ENCODE results near the gene PROM1. TPM values are rescaled to one million over a fixed set of nuclear protein-coding genes. Genes with fewer than 3 reads are reported as not detected.

PROM1 gene
- polyA plus RNA-seq, 3 donors: 0.33 to 7.1 TPM; not detected in 1

DNA sequence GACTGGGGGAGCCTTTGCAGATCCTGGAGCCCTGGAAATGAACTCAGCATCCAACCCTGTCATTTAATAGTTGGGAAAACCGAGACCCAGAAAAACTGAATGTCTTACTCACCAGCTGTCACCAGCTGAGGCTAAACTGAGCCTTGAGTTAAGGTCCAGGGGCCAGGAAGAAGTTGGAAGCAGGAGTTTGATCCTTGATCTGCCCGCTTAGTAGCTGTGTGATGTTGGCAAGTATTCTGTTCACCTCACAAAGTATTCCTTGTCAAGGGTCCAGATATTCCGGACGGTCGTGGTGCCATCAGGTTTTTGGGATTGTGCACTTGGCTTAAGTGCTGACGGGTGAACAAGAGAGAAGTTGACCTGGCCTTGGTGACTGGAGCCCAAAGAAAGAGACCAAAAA is 30.7 kb upstream of the PROM1 start:
- H3K27ac ChIP-seq (ENCODE audit: low read depth, low read length): no peak overlapping the region
- 88 to 94% (median 89%) methylated on average over 6 of the region's 6 CpGs for WGBS, 3 donors

DNA sequence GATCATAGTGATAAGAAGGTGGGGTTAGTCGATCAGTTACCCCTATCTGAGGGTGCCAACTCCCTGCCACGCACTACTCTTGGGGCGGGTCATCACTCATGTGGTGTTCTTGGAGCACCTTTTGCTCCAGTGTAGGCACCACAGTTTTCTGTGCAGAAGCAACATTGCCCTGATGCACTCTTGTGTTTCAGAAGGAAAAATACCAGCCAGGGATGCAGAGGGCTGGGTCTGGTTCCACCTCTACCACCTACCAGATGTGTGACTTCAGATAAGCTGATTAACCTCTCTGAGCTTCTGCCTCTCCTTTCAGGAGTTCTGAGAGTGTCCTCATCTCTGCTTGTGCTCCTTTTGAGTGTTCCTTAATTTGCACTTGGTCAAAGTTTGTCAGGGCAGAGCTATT is 29.9 kb upstream of the PROM1 start:
- 76 to 91% (median 88%) methylated on average over 3 of the region's 3 CpGs for WGBS, 3 donors
- H3K27ac ChIP-seq (ENCODE audit: low read depth, low read length): no peak overlapping the region

DNA sequence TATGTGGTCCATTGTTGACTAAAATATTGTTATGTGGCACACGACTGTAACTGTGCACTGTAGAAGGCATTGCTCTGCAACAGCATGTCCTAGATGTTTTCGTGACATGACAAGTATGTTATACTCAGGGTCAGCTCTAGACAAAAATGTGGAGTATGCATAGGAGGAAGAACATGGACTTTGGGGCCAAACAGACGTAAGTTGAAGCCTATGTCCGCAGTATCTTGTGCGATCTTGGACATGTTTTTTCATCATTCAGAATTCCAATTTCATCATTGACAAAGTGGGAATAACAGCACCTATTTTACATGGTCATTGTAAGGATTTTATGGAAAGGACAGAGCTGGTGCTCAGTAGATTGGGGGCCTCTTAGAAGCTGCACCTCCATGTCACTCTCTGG is 27.7 kb upstream of the PROM1 start:
- H3K27ac ChIP-seq (ENCODE audit: low read depth, low read length): no peak overlapping the region
- 91 to 94% (median 94%) methylated on average over 5 of the region's 5 CpGs for WGBS, 3 donors

DNA sequence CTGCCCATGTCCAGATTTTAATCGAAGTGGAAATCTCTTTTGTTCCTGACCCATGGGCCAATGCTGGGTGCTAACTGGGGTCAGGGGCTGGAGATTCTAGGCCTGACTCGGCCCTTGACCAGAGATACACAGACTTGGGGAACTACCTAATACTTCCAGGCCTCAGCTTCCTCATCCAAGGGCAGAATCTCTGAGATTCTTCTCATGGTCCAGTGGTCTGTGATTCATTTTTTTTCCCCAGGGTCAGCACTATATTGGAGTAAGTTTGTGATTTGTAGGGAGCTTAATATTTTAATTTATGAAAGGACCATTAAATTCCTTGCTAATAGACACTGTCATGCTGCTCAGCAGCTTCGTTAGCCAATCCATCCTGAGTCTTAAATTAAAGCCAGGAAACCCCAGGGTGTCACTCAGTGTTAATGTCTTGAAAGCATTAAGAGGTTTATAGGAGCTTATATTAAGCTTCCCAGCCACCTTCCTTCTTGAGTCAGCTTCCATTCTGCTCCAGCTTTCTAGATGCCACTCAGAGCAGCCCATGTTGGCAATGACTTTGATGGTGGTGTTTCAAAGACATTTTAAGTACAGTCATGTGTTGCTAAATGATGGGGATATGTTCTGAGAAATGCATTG is 27.0 kb upstream of the PROM1 start:
- H3K27ac ChIP-seq (ENCODE audit: low read depth, low read length): no peak overlapping the region
- 69 to 83% (median 83%) methylated on average over 3 of the region's 3 CpGs for WGBS, 3 donors

DNA sequence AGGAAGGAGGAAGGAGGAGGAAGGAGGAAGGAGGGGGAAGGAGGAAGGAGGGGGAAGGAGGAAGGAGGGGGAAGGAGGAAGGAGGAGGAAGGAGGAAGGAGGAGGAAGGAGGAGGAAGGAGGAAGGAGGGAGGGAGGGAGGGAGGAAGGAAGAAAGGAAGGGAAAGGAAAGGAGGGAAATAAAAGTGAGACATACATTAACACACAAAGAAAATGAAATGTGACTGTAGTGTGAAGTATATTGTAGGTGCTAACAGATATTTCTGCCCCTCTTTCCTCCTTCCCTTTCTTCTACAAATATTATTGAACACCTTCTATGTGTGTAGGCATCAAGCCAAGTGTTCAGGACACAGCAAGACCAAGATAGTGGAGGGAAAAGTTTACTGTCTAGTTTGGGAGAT is 26.4 kb upstream of the PROM1 start:
- H3K27ac ChIP-seq (ENCODE audit: low read depth, low read length): no peak overlapping the region

DNA sequence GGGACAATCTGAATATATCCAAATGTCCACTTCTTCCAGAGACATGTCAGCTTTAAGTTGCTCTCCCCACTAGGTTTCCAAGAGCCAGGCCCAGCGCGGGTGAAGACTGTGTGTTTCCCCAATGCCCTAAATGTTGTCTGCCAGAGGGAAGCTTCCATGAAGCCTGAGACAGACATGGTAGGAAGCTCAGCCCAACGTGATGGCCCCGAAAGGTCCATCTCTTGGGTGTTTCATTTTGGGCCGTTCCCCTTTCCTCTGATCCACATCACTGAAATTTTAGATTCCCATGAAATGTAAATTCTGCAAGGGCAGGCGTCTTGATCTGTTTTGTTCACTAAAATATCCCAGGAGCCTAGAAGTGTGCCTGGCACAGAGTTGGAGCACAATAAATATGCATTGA is 25.4 kb upstream of the PROM1 start:
- no peak overlapping the region for H3K27ac ChIP-seq (ENCODE audit: low read depth, low read length)
- 91 to 96% (median 95%) methylated on average over 6 of the region's 6 CpGs for WGBS, 3 donors

DNA sequence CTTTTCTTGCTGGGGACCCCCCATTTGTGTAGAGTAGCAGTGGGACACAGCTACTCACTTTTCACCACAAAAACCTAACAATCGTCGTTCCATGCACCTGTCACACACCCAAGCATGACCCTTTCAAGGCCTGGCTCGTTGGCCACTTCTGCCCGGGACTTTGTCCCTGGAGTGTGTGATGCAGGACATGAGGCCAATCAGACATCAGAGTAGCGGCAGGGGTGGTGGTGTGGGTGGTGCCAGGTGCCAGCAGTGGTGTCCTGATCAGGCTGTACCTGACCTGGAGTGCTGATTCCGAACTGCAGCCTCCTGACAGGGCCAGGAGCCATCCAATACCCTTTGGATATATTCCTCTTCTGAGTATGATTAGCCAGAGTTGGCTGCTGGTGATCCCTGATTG is 23.1 kb upstream of the PROM1 start:
- WGBS, 3 donors: 82 to 88% (median 84%) methylated on average over 6 of the region's 6 CpGs
- no peak overlapping the region for H3K27ac ChIP-seq (ENCODE audit: low read depth, low read length)

DNA sequence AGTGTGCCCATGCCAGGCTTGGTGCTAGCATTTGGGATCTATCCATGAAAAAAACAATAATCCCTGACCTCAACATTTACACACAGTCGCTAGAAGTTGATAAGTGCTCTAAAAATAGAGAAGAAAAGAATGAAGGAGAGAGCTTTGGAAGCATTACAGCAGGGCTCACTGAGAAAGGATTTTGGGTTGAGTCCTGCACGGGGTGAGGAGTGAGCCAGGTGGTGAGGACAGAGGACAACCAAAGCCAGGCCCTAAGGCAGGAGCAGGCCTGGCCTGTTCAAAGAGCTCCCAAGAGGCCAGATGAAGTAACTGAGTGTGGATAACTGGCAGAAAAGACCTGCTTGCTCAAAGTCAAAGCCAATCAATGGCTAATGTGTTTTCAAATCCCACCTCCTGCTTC is 20.7 kb upstream of the PROM1 start:
- 39 to 83% (median 78%) methylated on average over 2 of the region's 2 CpGs for WGBS, 3 donors
- H3K27ac ChIP-seq (ENCODE audit: low read depth, low read length): no peak overlapping the region

DNA sequence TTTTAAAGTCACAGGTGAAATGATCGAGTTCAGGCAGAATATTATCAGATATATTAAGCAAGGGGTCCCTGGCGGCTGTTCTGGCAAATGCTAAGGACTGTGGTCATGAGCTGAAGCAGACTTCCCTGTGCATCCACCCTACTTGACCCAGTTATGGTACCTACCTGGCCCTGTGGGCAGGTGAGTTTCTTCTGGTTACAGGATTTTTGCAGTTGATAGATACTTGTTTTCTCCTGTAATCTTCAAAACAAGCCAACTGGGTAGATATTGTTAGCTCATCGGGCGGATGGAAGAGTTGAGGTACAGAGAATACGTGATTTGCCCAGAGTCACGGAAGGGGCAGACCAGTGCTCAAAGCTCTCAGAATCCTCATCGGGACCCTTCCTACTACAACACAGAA is 18.5 kb upstream of the PROM1 start:
- H3K27ac ChIP-seq (ENCODE audit: low read depth, low read length): no peak overlapping the region
- 92 to 94% (median 93%) methylated on average over 7 of the region's 7 CpGs for WGBS, 3 donors

DNA sequence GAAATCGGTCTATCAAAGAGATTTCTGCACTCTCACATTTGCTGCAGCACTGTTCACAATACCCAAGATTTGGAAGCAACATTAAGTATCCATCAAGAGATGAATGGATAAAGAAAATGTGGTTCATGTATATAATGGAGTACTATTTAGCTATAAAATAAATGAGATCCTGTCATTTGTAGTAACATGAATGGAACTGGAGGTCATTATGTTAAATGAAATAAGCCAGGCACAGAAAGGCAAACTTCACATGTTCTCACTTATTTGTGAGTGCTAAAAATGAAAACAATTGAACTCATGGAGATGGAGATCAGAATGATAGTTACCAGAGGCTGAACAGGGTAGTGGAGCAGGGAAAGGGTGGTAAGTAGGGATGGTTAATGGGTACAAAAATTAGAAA is 17.0 kb upstream of the PROM1 start:
- no peak overlapping the region for H3K27ac ChIP-seq (ENCODE audit: low read depth, low read length)
- WGBS, 3 donors: 72 to 91% (median 84%) methylated on average over 1 of the region's 1 CpG

DNA sequence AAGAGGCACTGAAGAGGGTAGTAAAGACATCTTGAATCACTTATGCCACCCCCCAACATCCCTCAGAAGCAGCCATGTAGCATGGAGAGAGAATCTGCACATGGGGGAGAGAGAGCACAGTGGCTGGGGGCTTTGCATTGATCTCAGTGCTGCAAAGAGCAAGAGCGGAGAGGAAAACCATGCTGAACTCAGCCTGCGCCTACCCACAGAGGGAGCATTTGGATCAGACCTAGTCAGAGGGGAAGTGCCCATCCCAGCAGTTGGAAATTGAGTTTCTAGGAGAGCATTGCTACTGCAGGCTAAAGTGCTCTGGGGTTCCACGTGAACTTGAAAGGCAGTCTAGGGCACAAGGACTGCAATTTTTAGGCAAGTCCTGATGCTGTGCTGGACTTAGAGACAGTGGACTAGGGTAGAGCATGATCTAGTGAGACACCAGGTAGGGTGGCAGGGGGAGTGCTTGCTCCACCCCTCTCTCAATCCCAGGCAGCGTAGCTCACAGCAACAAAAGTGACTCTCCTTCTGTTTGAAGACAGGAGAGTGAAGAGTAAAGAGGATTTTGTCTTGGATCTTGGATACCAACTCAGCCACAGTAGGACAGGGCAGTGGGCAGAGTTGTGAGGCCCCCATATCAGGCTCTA is 9.0 kb upstream of the PROM1 start:
- no peak overlapping the region for H3K27ac ChIP-seq (ENCODE audit: low read depth, low read length)
- WGBS, 3 donors: 86 to 95% (median 94%) methylated on average over 4 of the region's 4 CpGs

DNA sequence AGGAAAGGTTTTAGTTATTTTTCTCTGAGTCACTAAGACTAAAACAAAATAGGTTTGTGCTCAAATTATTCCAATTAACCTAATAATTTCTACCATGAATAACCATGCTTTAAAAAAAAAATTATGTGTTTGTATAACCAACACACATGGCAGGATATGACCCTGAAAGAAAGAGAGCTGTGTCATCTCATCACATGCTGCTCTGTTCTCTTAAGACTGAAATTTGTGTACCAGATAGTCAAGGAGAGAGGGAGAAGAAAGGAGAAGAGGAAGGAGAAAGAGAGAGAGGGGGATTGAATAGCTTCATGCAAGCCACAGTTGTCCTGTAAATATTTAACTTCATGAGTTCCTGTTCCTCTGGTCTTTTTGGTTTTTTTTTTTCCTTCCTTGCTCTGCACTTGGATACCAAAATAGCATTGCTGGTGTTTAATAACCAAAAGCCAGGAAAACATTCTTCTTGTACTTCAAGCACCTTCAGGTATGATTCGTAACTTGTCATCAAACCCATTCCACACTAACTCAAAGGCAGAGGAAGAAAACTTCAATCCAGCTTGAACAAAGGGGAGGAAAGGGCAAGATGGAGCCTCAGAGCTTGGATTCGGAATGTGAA is 6.4 kb upstream of the PROM1 start:
- no peak overlapping the region for H3K27ac ChIP-seq (ENCODE audit: low read depth, low read length)
- 68 to 90% (median 80%) methylated on average over 2 of the region's 2 CpGs for WGBS, 3 donors

DNA sequence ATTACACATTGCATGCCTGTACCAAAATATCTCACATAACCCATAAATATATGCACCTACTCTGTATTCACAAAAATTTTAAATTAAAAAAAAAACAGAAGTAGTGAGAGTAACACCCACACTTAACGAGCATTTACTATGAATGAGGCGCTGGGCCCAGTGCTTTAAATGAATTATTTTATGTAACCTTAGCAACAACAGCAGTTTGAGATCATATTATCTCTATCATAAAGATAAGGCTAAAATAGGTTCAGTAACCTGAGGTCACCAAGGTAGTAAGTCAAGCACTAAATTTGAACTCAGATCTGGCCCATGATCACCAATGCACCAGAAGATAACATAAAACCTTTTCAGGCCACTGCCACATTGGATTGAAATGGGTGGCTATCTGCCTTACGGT is 5.3 kb upstream of the PROM1 start:
- no peak overlapping the region for H3K27ac ChIP-seq (ENCODE audit: low read depth, low read length)
- 94 to 97% (median 95%) methylated on average over 3 of the region's 3 CpGs for WGBS, 3 donors

DNA sequence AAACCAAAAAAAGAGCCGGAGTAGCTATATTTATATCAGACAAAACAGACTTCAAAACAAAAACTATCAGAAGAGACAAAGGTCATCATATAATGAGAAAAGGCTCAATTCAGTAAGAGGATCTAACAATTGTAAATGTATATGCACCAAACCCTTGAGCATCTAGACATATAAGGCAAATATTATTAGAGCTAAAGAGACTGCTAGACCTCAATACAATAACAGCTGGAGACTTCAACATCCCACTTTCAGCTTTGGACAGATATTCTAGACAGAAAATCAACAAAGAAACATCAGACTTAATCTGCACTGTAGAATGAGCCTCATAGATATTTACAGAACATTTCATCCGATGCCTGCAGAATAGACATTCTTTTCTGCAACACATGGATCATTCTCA is 4.8 kb upstream of the PROM1 start:
- 91 to 97% (median 95%) methylated on average over 2 of the region's 2 CpGs for WGBS, 3 donors

DNA sequence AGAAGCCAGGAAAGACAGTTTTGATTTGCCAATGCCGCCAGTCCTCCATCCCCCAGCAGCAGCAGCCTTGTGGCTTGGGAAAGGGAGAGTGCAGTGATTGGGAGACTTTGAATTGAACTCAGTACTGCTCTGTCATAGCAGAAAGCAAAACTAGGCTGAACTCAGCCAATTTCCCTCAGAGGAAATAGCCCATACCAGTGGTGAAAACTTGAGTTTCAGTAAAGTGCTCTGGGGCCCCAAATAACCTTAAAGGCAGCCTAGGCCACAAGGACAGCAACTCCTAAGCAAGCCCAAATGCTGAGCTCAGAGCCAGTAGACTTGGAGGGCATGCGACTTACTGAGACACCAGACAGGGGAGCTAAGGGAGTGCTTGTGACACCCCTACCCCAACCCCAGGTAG is 2.0 kb upstream of the PROM1 start:
- H3K27ac ChIP-seq (ENCODE audit: low read depth, low read length): no peak overlapping the region
- WGBS, 3 donors: 90 to 94% (median 92%) methylated on average over 2 of the region's 2 CpGs

More for the DNA sequence above, 4.8 kb upstream of the PROM1 start:
- no peak overlapping the region for H3K27ac ChIP-seq (ENCODE audit: low read depth, low read length)

DNA sequence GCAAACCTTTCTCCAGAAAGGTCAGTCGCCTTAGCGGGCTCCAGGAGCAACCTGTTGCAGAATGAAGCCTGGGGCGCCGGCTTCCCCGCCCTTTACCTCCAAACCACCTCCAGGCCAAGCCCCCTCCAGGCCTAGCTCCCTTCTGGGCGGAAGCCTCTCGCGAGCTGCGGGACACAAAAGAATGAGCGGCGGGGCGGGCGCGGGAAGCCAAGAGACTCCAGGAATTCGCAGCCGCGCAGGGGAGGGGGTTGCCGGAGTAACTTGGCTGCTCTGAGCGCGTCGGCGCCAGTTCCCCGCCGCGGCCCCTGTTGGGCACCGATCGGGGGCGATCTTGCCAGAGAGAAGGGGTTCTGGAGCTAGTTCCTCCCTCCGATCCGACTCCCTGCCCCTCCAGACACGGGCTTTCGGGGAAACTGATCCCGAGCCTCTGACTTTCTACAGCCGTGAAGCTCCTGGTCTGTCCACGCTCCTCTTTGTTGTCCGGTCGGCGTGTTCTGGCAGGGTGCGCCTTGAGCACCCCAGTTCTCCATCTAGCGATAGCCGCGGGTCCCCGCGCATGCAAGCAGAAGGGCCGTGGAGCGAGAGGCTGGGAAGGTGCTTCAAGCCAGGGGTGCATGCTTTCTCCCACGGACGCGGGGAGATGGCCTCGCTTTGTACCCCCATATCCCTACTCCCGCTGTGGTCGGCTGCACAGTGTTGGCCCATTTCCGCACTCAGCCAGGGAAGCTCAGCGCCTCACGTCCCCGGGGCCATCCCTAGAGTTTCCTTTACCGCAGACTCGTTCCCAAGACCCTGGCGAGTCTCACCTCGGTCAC is 1.2 kb downstream of the PROM1 start:
- H3K27ac ChIP-seq (ENCODE audit: low read depth, low read length): no peak overlapping the region
- WGBS, 3 donors: 0 to 1% (median 0%) methylated on average over 60 of the region's 60 CpGs

DNA sequence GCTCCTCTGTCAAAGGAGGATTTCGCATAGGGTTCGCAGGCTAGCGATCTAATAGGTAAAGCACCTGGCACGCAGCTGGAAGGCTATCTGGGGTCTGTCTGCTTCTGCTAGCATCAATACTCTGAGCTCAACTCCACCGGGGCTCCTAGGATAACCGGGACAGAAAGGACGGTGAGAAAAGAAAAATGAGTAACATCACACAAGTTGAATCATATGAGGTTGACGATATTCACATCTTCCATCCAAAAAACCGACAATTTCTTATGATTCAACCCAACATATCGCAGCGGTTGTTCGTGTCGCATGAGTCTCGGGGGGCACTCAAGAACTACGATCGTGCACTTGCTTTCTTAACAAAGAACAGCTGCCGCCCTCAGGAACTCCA is 1.8 kb downstream of the PROM1 start:
- H3K27ac ChIP-seq (ENCODE audit: low read depth, low read length): no peak overlapping the region
- 6 to 28% (median 10%) methylated on average over 17 of the region's 17 CpGs for WGBS, 3 donors

DNA sequence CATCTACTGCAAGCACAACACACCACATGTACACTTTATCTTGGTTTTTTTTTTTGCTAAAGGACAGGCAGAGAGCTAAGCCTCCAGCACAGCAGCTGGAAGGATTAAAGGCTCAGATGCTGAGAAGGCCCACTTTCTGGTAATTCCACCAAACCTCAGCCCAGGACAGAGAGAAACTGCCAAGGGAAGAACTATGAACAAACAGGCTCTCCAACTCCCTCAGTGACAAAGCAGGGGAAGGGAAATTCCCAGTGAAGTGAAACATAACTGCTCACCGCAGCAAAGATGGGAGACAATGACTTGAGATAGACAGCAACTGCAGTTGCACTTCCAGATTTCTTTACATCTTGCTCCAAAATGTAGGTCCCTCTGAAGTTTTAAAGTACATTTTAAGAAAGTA is 4.8 kb downstream of the PROM1 start:
- H3K27ac ChIP-seq (ENCODE audit: low read depth, low read length): no peak overlapping the region

DNA sequence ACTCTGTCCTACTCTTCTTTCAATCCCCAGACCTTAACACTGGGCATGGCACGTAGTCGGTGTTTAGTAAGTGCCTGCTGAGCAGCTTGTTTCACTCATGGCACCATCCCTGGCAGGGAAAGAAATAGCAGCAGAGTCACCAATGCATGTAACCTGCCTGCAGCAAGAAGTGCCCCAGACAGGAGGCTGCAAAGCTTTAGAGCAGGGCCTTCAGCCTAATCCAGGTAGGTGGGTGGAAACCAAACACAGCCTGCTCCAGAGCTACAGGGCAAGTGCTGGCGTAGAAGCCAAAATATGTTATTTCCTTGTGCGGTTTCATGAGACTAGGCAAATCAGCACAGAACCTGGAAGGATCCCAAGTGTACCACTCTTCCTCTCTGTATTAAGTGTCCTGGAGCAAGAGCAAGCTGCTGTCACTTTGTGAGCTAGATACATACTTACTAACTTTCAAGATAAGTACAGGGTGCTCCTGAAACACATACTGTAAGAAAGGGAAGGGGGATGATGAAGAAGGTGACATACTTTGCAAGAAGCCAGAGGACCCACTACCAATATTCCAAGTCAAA is 5.5 kb downstream of the PROM1 start:
- WGBS, 3 donors: 75 to 85% (median 84%) methylated on average over 4 of the region's 4 CpGs
- H3K27ac ChIP-seq (ENCODE audit: low read depth, low read length): no peak overlapping the region

More for the DNA sequence above, 4.8 kb downstream of the PROM1 start:
- 51 to 76% (median 57%) methylated on average over 1 of the region's 1 CpG for WGBS, 3 donors

Data from adipose tissue (tissue), 3 donors.